SU-DHL-6 (cell line): ENCODE measurements around the gene RGPD5.
"Not testable (repeated sequence)": the region's sequence is repeated elsewhere in the genome, so short reads cannot be mapped to it uniquely, and the experiment has no call there.

Source experiments
- H2AFZ ChIP-seq: fragments of 200-600 bp; sonication (generic); 2 replicates; pipeline ENCODE4 v1.6.1; 2014; ENCODE audit warnings: low read depth, mild to moderate bottlenecking, moderate library complexity, mixed read lengths, antibody characterized with exemption, low read length; ENCODE audit not compliant: severe bottlenecking
- H3F3A ChIP-seq: fragments of 200-600 bp; shearing (Covaris generic); 2 replicates; pipeline ENCODE4 v1.6.0; 2016; ENCODE audit warnings: antibody characterized with exemption, mild to moderate bottlenecking; ENCODE audit not compliant: insufficient read depth
- H3K27ac ChIP-seq: fragments of 200-600 bp; sonication (generic); 2 replicates; pipeline ENCODE4 v1.5.1; 2016; ENCODE audit warnings: low read depth, mild to moderate bottlenecking, low read length, moderate library complexity, mixed read lengths
- H3K27me3 ChIP-seq: fragments of 200-600 bp; sonication (generic), shearing (Covaris generic); 2 replicates; pipeline ENCODE4 v1.6.0; 2014; ENCODE audit warnings: mild to moderate bottlenecking, low read length
- H3K36me3 ChIP-seq: fragments of 200-600 bp; sonication (generic); 2 replicates; pipeline ENCODE4 v1.6.1; 2014; ENCODE audit warnings: mild to moderate bottlenecking, low read length, mixed read lengths
- H3K4me2 ChIP-seq: fragments of 300-600, 200-600 bp; shearing (Covaris generic), sonication (generic); 2 replicates; pipeline ENCODE4 v1.6.0; 2014; ENCODE audit warnings: low read length, low read depth, mild to moderate bottlenecking; ENCODE audit not compliant: poor library complexity, severe bottlenecking
- H3K4me3 ChIP-seq: fragments of 200-600 bp; sonication (generic); 2 replicates; pipeline ENCODE4 v1.5.1; 2014; ENCODE audit warnings: antibody characterized with exemption, low read length, mild to moderate bottlenecking, mixed read lengths; ENCODE audit not compliant: insufficient read depth, poor library complexity, severe bottlenecking
- H3K79me2 ChIP-seq: fragments of 200-600 bp; sonication (generic); 2 replicates; pipeline ENCODE4 v1.6.1; 2014; ENCODE audit warnings: mild to moderate bottlenecking, low read length, moderate library complexity; ENCODE audit not compliant: insufficient read depth
- H3K9ac ChIP-seq: fragments of 200-600 bp; sonication (generic); 2 replicates; pipeline ENCODE4 v1.7.0; 2014; ENCODE audit warnings: mild to moderate bottlenecking, low read length
- H3K9me2 ChIP-seq: fragments of 200-600 bp; sonication (generic); replicated peaks from 2 replicates; pipeline ENCODE4 v1.6.1; 2014; ENCODE audit warnings: low read length; ENCODE audit not compliant: insufficient read depth
- H3K9me3 ChIP-seq: fragments of 200-600 bp; sonication (generic); 2 replicates; pipeline ENCODE4 v1.6.1; 2014; ENCODE audit warnings: low read length, mixed read lengths; ENCODE audit not compliant: insufficient read depth
- H4K20me1 ChIP-seq: fragments of 200-600 bp; sonication (generic); 2 replicates; pipeline ENCODE4 v1.6.1; 2014; ENCODE audit warnings: low read depth, mild to moderate bottlenecking, antibody characterized with exemption, low read length, moderate library complexity, mixed read lengths

The RGPD5 gene

DNA sequence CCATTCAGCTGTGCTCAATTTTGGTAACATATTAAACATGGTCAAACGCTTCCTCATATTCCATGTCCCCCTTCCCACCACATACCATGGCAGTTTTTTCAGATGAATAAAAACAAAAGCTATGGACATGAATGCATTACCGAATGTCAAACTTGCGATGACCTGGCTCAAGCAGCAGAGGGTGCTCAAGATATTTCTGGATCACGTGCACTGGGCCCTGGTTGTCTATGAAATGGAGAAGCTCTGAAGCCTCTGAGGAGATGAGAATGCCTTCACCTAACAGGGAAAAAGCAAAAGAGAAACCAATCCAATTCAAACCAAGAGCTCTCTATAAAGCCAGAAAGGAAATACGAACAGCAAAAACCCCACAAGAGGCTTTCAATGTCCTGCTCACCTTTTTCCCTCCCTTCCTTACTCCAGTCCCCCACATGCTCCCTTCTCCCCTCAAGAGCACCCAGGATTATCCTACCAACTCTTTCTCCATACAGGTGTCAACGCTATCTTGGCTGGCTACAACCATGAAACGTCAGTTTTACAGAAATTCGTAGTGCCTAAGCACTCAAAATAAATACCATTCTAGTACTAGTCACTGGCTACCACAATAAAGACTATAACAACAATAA is 77.1 kb downstream of the RGPD5 start:
- H3K27me3 ChIP-seq, H3F3A ChIP-seq, H3K9me3 ChIP-seq, H3K4me3 ChIP-seq, H3K9ac ChIP-seq, H3K79me2 ChIP-seq, H3K4me2 ChIP-seq, H3K27ac ChIP-seq, H2AFZ ChIP-seq, H4K20me1 ChIP-seq, H3K36me3 ChIP-seq, H3K9me2 ChIP-seq: not testable (repeated sequence)

DNA sequence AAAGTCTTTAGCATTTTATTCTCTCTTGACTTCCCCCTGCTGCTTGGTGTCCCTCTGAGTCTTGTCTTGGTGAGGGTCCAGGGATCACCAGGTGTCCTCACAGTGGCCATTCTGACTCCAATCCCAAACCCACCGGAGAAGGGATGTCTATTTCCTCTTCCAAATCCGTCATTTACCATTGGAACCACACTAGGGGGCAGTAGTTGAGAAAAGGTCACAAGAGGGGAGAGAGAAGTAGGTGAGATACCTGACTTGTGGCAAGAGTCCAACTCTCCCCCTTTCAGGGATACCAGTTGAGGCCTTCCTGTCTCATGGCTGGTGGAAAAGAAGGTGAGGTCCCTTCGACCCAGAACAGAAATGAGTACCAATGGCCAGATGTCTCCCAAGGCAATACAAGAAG is 82.5 kb downstream of the RGPD5 start:
- H3K9ac ChIP-seq, H3K79me2 ChIP-seq, H3K27ac ChIP-seq, H3K36me3 ChIP-seq, H3K4me2 ChIP-seq, H3K4me3 ChIP-seq, H4K20me1 ChIP-seq, H3F3A ChIP-seq, H2AFZ ChIP-seq, H3K9me3 ChIP-seq, H3K27me3 ChIP-seq, H3K9me2 ChIP-seq: not testable (repeated sequence)

DNA sequence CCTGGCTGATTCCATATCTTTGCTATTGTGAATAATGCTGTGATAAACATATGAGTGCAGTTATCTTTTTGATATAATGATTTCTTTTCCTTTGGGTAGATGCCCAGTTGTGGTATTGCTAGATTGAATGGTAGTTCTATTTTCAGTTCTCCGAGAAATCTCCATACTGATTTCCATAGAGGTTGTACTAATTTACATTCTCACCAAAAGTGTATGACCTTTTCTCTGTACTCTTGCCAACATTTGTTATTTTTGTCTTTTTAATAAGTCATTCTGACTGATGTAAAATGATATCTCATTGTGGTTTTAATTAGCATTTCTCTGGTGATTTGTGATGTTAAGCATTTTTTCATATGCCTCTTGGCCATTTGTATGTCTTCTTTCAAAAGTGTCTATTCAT is 88.0 kb downstream of the RGPD5 start:
- not testable (repeated sequence) for H3K9ac ChIP-seq, H3K79me2 ChIP-seq, H3K4me2 ChIP-seq, H4K20me1 ChIP-seq, H3F3A ChIP-seq, H3K27ac ChIP-seq, H3K27me3 ChIP-seq, H3K9me3 ChIP-seq, H3K9me2 ChIP-seq, H3K4me3 ChIP-seq, H2AFZ ChIP-seq, H3K36me3 ChIP-seq

DNA sequence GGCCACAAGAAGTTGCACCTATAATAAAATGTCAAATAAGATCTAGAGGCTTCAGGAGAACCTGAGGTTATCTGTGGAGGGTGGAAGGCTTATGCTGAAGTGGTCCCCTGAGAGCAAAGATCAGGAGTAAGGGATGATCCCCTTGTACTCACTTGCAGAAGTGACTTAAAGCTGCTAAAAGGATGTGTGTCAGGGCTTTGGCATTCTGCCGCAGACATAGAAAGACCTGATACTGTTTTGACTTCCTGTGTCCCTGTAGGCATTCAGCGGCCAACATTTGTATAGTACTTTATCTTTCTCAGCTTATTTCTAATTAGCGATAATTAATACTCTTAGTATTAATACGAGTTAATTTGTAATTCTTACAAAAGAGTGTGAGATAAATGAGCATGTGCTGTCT is 94.3 kb downstream of the RGPD5 start:
- H3K9ac ChIP-seq, H3K9me2 ChIP-seq, H3K79me2 ChIP-seq, H3K4me2 ChIP-seq, H3K27ac ChIP-seq, H3K27me3 ChIP-seq, H3K4me3 ChIP-seq, H3F3A ChIP-seq, H3K9me3 ChIP-seq, H3K36me3 ChIP-seq, H2AFZ ChIP-seq, H4K20me1 ChIP-seq: not testable (repeated sequence)

DNA sequence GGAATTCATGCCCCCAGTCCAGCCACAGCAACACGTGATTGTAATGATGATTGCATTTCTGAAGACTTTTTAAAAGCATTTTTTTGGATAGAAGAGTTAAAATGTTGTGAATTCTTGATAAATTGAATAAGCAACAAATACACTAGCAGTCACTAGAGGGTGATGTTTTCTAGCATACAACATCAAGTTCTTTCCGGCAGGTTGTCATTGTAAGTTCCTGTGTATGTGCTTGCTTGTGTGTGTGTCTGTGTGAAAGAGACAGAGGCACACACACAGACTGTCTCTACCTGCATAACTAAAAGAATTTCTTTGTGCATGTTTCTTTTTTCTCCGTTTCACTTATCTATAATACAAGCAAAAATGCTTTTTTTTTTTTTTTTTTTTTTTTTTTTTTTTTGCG is 95.8 kb downstream of the RGPD5 start:
- H3K9me2 ChIP-seq, result not testable (repeated sequence)

DNA sequence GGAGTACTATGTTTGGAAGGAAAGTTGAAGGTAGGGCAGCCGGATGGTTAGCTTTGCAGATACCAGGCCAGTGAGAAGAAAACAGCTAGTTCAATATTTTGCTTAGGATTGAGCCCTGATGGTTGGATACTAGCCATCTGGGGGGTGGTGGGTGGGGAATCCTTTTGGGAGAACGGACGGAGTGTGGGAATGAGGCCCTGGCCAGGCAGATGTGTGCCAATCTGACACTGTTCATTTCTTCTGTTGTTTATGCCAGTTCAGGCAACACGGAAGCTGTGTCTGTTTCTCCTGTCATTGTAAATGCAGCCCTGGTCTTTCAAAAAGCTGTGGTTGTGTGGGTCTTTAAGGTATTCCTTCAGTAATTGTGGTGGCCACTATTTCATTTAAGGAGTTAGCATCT is 96.9 kb downstream of the RGPD5 start:
- H3F3A ChIP-seq, H3K4me3 ChIP-seq: not testable (repeated sequence)

More for the DNA sequence above, 95.8 kb downstream of the RGPD5 start:
- not testable (repeated sequence) for H3K79me2 ChIP-seq, H3K27ac ChIP-seq, H4K20me1 ChIP-seq, H3K4me3 ChIP-seq, H3K36me3 ChIP-seq, H3K4me2 ChIP-seq, H3K9ac ChIP-seq, H3F3A ChIP-seq, H2AFZ ChIP-seq, H3K9me3 ChIP-seq, H3K27me3 ChIP-seq

DNA sequence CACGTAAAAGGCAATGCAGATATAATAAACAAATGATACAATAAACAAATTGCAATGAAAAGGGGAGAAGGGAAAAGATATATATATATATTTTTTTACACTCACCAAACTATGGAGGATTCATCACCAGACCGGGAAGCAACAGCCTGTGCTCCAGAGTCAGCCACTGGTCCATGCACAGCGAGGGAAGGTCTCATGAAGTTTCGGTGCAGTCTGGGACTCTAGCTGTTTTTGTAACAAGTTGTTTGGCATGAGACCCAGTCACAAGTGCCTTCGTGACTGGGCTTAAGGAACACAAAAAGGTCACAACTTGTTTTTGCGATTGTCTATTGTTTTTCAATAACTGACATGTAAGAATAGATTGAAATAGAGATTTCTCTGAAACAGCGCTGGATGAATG is 99.6 kb downstream of the RGPD5 start:
- not testable (repeated sequence) for H3K9me2 ChIP-seq, H3K27me3 ChIP-seq, H2AFZ ChIP-seq, H3F3A ChIP-seq, H3K4me2 ChIP-seq, H3K79me2 ChIP-seq, H3K4me3 ChIP-seq, H3K9me3 ChIP-seq, H4K20me1 ChIP-seq, H3K27ac ChIP-seq, H3K9ac ChIP-seq, H3K36me3 ChIP-seq

More for the DNA sequence above, 96.9 kb downstream of the RGPD5 start:
- not testable (repeated sequence) for H3K9me2 ChIP-seq, H4K20me1 ChIP-seq, H3K79me2 ChIP-seq, H2AFZ ChIP-seq, H3K9me3 ChIP-seq, H3K4me2 ChIP-seq, H3K36me3 ChIP-seq, H3K9ac ChIP-seq, H3K27me3 ChIP-seq, H3K27ac ChIP-seq

DNA sequence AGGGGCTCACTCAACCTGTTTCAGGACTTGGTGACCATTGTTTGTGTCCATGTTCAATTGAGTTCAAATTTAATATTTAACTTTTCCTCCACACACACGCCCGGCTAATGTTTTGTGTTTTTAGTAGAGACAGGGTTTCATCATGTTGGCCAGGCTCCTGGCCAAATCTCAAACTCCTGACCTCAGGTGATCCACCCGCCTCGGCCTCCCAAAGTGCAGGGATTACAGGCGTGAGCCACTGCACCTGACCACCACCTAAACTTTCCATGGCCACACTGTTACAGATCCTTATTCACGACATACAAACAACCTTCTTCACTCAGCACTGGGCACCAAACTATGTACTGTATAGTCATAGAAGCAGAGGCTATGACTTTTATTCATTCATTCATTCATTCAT is 100.0 kb downstream of the RGPD5 start:
- H3K9ac ChIP-seq, H2AFZ ChIP-seq, H3K4me2 ChIP-seq, H3K4me3 ChIP-seq, H3K27me3 ChIP-seq, H4K20me1 ChIP-seq, H3K36me3 ChIP-seq, H3K9me2 ChIP-seq, H3K27ac ChIP-seq, H3K79me2 ChIP-seq, H3K9me3 ChIP-seq, H3F3A ChIP-seq: not testable (repeated sequence)
